Testis (tissue), 2 donors: ENCODE results near the gene TLE4.

Experiments used
- POLR2A ChIP-seq: fragments of 450-650 bp; IDR thresholded peaks from one replicate; pipeline ENCODE4 v1.6.1; 2017; ENCODE audit warnings: antibody characterized with exemption, mild to moderate bottlenecking, moderate library complexity
- TF ChIP-seq, protein P1 (sequence below), 3 experiments: fragments of 450-650 bp in 2 of 3; fragments of 200-600 bp in 1 of 3; sonication (generic) in 1 of 3; IDR thresholded peaks; one replicate each; pipeline ENCODE4 v1.5.1; 2016 to 2019; ENCODE audit warnings: antibody characterized with exemption in 3 of 3, mild to moderate bottlenecking in 2 of 3, moderate library complexity in 1 of 3

DNA sequence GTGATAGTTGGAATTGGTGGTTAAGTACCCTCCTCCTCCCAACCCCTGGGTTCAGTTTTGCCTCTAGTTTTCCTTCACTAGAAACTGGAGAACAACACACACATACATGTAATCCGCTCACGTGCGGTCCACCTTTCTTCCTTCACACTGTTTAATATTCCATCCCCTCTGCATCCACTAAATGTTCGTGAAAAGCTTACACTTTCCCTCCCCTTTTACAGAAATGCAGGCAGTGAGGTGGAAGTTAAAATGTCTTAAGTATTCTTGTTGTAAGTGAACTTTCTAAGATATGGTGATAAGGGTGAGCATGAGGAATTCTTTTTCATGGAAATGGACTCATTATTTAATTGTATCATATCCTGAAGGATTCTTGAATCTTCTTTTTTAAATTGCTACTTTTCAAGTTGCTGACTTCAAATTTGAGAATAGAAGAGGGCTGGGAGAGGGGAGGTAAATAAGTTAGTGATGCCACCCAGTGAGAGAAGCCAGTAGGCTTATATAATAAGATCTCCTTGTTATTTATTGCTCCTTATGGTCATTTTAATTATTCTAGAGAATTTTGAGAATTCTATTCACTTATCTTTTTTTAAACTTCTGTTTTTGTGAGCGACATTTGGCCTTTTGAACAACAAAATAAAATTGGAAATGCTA is 90.2 kb downstream of the TLE4 start:
- TF ChIP-seq POLR2A = no peak
- TF ChIP-seq, protein P1, sequence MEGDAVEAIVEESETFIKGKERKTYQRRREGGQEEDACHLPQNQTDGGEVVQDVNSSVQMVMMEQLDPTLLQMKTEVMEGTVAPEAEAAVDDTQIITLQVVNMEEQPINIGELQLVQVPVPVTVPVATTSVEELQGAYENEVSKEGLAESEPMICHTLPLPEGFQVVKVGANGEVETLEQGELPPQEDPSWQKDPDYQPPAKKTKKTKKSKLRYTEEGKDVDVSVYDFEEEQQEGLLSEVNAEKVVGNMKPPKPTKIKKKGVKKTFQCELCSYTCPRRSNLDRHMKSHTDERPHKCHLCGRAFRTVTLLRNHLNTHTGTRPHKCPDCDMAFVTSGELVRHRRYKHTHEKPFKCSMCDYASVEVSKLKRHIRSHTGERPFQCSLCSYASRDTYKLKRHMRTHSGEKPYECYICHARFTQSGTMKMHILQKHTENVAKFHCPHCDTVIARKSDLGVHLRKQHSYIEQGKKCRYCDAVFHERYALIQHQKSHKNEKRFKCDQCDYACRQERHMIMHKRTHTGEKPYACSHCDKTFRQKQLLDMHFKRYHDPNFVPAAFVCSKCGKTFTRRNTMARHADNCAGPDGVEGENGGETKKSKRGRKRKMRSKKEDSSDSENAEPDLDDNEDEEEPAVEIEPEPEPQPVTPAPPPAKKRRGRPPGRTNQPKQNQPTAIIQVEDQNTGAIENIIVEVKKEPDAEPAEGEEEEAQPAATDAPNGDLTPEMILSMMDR (IDR thresholded peaks at IDR 0.05) = no peak
